ENCODE data around the gene B4GALNT2. TPM values are rescaled to one million over a fixed set of nuclear protein-coding genes. Genes with fewer than 3 reads are reported as not detected.

B4GALNT2 gene
- total and polyA plus RNA-seq, 2 donors (not counting 1 experiment from before 2014, with no cell fraction given) = 0.12 TPM; not detected in 1

DNA sequence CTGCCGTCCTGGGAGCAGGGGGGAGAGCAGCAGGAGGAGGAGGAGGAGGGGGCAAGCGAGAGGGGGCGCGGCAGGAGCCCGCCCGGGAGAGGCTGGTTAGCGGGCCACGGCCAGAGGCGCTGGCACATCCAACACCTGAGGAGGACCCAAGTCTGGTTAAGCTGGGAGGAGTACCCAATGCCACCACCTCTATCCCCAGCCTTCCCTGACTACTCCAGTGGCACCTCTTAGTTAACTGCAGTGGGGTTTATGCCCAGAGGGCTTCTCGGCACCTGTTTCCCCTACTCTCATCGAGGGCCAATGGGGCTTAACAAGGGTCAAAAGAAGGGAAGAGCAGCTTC lies 92.4 kb downstream of the B4GALNT2 start:
- Mint-ChIP-seq H3K9me3 (ENCODE audit: insufficient read depth) (no peaks in the 10 kb centered on the region), H3K4me1 (peaks cover 43% of the 10 kb centered on the region), H3K27ac (peak overlapping the region; percentile 63), H3K4me3 (peak overlapping the region; percentile 87), H3K27me3 (peaks cover 4% of the 10 kb centered on the region)
- no peak overlapping the region for H3K27ac ChIP-seq (ENCODE audit: low read length in 2 of 2)
- DNase-seq (no peak), ATAC-seq (ENCODE audit: low read depth) (no peak)
- H3K9me3 ChIP-seq (ENCODE audit: control extremely low read depth in 1 of 3, control insufficient read depth in 2 of 3, insufficient read depth in 1 of 3, low read length in 2 of 3) = peaks cover 0 to 5% (median 0%) of the 10 kb centered on the region in 3 donors
- H3K36me3 ChIP-seq (replicated peaks in 1 of 2; ENCODE audit: control extremely low read depth in 1 of 2, control insufficient read depth in 1 of 2, extremely low read depth in 1 of 2, insufficient read depth in 2 of 2, low read length in 1 of 2) = peaks cover 0 to 12% of the 10 kb centered on the region in 2 experiments
- peak overlapping the region; percentile 85 for H3K4me2 ChIP-seq (replicated peaks; ENCODE audit: low read depth, low read length, poor library complexity, severe bottlenecking)
- H3K4me3 ChIP-seq (ENCODE audit: control extremely low read depth in 1 of 5, extremely low read depth in 1 of 5, insufficient read depth in 1 of 5, low read depth in 2 of 5, low read length in 4 of 5) = peak overlapping the region in 4 of 5 experiments; percentile 31 to 56 (median 42)
- POLR2A ChIA-PET = interaction anchor here (0.7 kb wide), 1 partner anchor 45 kb away, joined by 4 read pairs; no protein-coding TSS in a partner anchor
- WGBS (ENCODE audit: insufficient coverage) = 32% methylated on average over 8 of the region's 11 CpGs
- H2AFZ ChIP-seq (ENCODE audit: insufficient read depth, low read depth, low read length, poor library complexity, severe bottlenecking) = peak overlapping the region; percentile 65
- H3K9ac ChIP-seq (ENCODE audit: low read length) = peak overlapping the region; percentile 57
- peaks cover 41 to 49% of the 10 kb centered on the region in 2 donors for H3K4me1 ChIP-seq (ENCODE audit: control insufficient read depth in 2 of 2, insufficient read depth in 2 of 2, low read length in 2 of 2)
- H3K27me3 ChIP-seq (replicated peaks in 1 of 4; ENCODE audit: control extremely low read depth in 1 of 4, control insufficient read depth in 3 of 4, insufficient read depth in 4 of 4, low read length in 3 of 4) = peaks cover 0 to 25% (median 11%) of the 10 kb centered on the region in 4 experiments
- TF ChIP-seq, protein P1, sequence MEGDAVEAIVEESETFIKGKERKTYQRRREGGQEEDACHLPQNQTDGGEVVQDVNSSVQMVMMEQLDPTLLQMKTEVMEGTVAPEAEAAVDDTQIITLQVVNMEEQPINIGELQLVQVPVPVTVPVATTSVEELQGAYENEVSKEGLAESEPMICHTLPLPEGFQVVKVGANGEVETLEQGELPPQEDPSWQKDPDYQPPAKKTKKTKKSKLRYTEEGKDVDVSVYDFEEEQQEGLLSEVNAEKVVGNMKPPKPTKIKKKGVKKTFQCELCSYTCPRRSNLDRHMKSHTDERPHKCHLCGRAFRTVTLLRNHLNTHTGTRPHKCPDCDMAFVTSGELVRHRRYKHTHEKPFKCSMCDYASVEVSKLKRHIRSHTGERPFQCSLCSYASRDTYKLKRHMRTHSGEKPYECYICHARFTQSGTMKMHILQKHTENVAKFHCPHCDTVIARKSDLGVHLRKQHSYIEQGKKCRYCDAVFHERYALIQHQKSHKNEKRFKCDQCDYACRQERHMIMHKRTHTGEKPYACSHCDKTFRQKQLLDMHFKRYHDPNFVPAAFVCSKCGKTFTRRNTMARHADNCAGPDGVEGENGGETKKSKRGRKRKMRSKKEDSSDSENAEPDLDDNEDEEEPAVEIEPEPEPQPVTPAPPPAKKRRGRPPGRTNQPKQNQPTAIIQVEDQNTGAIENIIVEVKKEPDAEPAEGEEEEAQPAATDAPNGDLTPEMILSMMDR (IDR thresholded peaks at IDR 0.05) = no peak
- no peak for TF ChIP-seq EZH2 (IDR thresholded peaks at IDR 0.05; ENCODE audit: borderline replicate concordance, insufficient read depth, low read depth, low read length, poor library complexity, severe bottlenecking)
- H4K20me1 ChIP-seq (ENCODE audit: control insufficient read depth, insufficient read depth, low read length, poor library complexity, severe bottlenecking) = peaks cover 8% of the 10 kb centered on the region
- no peaks in the 10 kb centered on the region for H3K79me2 ChIP-seq (ENCODE audit: control insufficient read depth, insufficient read depth, low read length)
- intact Hi-C loops (cut with micrococcal nuclease) = loop anchor here (5.0 kb wide), 1 partner anchor 37 kb away; no protein-coding TSS in a partner anchor
- CTCF ChIA-PET = interaction anchor here (1.3 to 9.5 kb wide), 6 partner anchors 12 to 66 kb away, joined by 3 to 332 read pairs (median 86); partner anchors contain the start of genes ABI3 and GNGT2

DNA sequence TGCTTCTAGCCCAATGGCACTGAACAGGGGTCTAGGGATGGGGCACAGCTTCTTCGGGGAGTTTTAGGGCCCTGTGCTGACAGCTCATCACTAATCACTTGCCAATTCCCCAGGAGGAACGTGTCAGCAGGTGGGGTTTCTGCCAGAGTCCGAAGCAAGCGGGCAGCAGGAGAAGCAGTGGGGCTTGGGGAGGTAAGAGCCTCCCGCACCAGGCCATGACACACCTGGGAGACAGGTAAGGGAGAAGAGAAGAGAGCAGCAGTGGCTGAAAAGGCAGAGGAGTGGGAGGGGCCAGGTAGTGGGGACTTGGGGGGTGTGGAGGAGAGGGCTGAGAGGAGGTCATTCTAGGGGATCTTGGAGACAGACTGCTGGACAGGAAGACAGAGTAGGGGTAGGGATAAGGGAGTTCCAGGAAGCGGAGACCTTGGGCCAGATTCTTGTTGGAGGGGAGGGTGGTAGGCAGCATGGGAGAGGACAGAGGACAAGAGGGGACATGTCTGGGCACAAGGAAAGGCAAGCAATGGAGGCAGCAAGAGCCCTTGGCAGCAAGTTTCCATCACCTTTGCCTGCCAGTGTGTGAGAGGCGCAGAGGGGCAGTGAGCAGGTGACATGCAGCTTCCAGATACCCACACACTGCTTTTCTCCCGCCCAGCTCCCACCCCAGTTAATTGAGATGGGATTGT lies 93.1 kb downstream of the B4GALNT2 start:
- peaks cover 0 to 30% (median 13%) of the 10 kb centered on the region in 4 experiments for H3K27me3 ChIP-seq (replicated peaks in 1 of 4; ENCODE audit: control extremely low read depth in 1 of 4, control insufficient read depth in 3 of 4, insufficient read depth in 4 of 4, low read length in 3 of 4)
- no peaks in the 10 kb centered on the region for H3K79me2 ChIP-seq (ENCODE audit: control insufficient read depth, insufficient read depth, low read length)
- Mint-ChIP-seq H3K4me3 (peak overlapping the region; percentile 47), H3K27ac (no peak overlapping the region), H3K27me3 (peaks cover 4% of the 10 kb centered on the region), H3K9me3 (ENCODE audit: insufficient read depth) (no peaks in the 10 kb centered on the region), H3K4me1 (peaks cover 41% of the 10 kb centered on the region)
- 98% methylated on average over 4 of the region's 8 CpGs for WGBS (ENCODE audit: insufficient coverage)
- DNase-seq (no peak), ATAC-seq (ENCODE audit: low read depth) (no peak)
- peaks cover 41 to 50% of the 10 kb centered on the region in 2 donors for H3K4me1 ChIP-seq (ENCODE audit: control insufficient read depth in 2 of 2, insufficient read depth in 2 of 2, low read length in 2 of 2)
- peaks cover 0 to 5% (median 0%) of the 10 kb centered on the region in 3 donors for H3K9me3 ChIP-seq (ENCODE audit: control extremely low read depth in 1 of 3, control insufficient read depth in 2 of 3, insufficient read depth in 1 of 3, low read length in 2 of 3)
- CTCF ChIA-PET = interaction anchor here (0.6 to 9.5 kb wide), 9 partner anchors 12 to 281 kb away, joined by 3 to 332 read pairs (median 13); partner anchors contain the start of genes ABI3, GNGT2 and SNF8
- no peak overlapping the region for H3K27ac ChIP-seq (ENCODE audit: low read length in 2 of 2)
- H4K20me1 ChIP-seq (ENCODE audit: control insufficient read depth, insufficient read depth, low read length, poor library complexity, severe bottlenecking) = peaks cover 10% of the 10 kb centered on the region
- no peak overlapping the region for H3K4me2 ChIP-seq (replicated peaks; ENCODE audit: low read depth, low read length, poor library complexity, severe bottlenecking)
- intact Hi-C loops (cut with micrococcal nuclease) = loop anchor here (5.0 kb wide), 1 partner anchor 37 kb away; no protein-coding TSS in a partner anchor
- H3K4me3 ChIP-seq (ENCODE audit: control extremely low read depth in 1 of 5, extremely low read depth in 1 of 5, insufficient read depth in 1 of 5, low read depth in 2 of 5, low read length in 4 of 5) = no peak overlapping the region
- POLR2A ChIA-PET = interaction anchor here (3.3 kb wide), 1 partner anchor 33 kb away, joined by 11 read pairs; no protein-coding TSS in a partner anchor
- no peak for TF ChIP-seq EZH2 (IDR thresholded peaks at IDR 0.05; ENCODE audit: borderline replicate concordance, insufficient read depth, low read depth, low read length, poor library complexity, severe bottlenecking)
- TF ChIP-seq, protein P1 (IDR thresholded peaks at IDR 0.05) = no peak
- no peak overlapping the region for H2AFZ ChIP-seq (ENCODE audit: insufficient read depth, low read depth, low read length, poor library complexity, severe bottlenecking)
- H3K36me3 ChIP-seq (replicated peaks in 1 of 2; ENCODE audit: control extremely low read depth in 1 of 2, control insufficient read depth in 1 of 2, extremely low read depth in 1 of 2, insufficient read depth in 2 of 2, low read length in 1 of 2) = peaks cover 0 to 12% of the 10 kb centered on the region in 2 experiments
- no peak overlapping the region for H3K9ac ChIP-seq (ENCODE audit: low read length)
